ENCODE results near the gene NSUN3.

GRCh38 chr3:94118390-94118789 lies 55.5 kb downstream of the NSUN3 start:
- no peak for TF ChIP-seq EZH2 (IDR thresholded peaks at IDR 0.05; ENCODE audit: borderline replicate concordance, insufficient read depth, low read depth, low read length, poor library complexity, severe bottlenecking)
- TF ChIP-seq, protein P1, sequence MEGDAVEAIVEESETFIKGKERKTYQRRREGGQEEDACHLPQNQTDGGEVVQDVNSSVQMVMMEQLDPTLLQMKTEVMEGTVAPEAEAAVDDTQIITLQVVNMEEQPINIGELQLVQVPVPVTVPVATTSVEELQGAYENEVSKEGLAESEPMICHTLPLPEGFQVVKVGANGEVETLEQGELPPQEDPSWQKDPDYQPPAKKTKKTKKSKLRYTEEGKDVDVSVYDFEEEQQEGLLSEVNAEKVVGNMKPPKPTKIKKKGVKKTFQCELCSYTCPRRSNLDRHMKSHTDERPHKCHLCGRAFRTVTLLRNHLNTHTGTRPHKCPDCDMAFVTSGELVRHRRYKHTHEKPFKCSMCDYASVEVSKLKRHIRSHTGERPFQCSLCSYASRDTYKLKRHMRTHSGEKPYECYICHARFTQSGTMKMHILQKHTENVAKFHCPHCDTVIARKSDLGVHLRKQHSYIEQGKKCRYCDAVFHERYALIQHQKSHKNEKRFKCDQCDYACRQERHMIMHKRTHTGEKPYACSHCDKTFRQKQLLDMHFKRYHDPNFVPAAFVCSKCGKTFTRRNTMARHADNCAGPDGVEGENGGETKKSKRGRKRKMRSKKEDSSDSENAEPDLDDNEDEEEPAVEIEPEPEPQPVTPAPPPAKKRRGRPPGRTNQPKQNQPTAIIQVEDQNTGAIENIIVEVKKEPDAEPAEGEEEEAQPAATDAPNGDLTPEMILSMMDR (IDR thresholded peaks at IDR 0.05): no peak
